Nucleus accumbens (tissue), 56 donors: ENCODE data around the gene UCHL5.

ENCODE experiments used
- DNase-seq, 56 donors: peaks; one replicate each; lab custom pipeline; 2025; lab: John Stamatoyannopoulos, UW

The UCHL5 gene

GRCh38 chr1:192973202-192973601 is 86.0 kb downstream of the UCHL5 start:
- DNase-seq: no peak

- no peak for DNase-seq
These were observed 90.1 kb downstream of the UCHL5 start for GRCh38 chr1:192969091-192969490.

DNA sequence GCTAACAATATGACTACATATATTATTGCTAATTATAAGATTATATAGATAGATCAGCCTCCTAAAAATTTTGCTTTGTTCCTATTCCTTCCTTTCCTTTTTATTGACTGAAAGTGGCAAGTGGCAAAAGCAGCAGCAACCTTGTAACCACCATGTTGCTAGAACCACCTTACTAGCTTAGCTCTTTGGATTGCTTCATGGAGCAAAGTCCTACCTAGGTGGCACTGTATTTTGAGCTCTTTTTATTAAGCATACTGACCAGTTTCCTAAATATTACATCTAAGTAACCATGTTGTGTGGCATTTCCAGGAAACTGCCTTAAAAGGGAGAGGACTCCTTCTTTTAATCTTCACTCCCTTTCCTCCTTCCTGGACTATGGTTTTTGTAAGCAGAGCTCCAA is 90.8 kb downstream of the UCHL5 start:
- DNase-seq: no peak

GRCh38 chr1:192967901-192968300 is 91.3 kb downstream of the UCHL5 start:
- DNase-seq: no peak

- no peak for DNase-seq
These were observed 91.8 kb downstream of the UCHL5 start for GRCh38 chr1:192967211-192967877.

- no peak for DNase-seq
These were observed 93.1 kb downstream of the UCHL5 start for GRCh38 chr1:192966073-192966472.

DNA sequence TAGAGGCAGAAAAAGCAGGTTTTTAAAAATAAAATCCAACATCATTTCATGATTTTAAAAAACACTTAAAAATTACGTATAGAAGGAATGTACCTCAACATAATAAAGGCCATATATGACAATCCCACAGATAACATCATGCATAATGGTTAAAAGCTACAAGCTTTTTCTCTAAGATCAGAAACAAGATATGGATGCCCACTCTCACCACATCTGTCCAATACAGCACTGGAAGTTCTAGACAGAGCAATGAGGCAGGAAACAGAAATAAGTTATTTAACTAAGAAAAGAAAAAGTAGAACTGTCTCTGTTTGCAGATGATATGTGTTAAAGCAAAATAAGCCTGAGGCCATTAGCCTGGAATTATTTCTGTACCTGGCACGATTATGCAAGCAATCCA is 96.3 kb downstream of the UCHL5 start:
- no peak for DNase-seq
